ENCODE results near the gene PADI1.
A peak's percentile ranks its signal among the peaks of the same experiment; 100 is the strongest.

PADI1 gene

GRCh38 chr1:17208546-17208945 is 3.6 kb downstream of the PADI1 start:
- Mint-ChIP-seq H3K4me3 (no peak overlapping the region), H3K27ac (no peak overlapping the region), H3K36me3 (ENCODE audit: insufficient read depth) (peaks cover 8% of the 10 kb centered on the region), H3K4me1 (ENCODE audit: low read depth in 2 of 2) (peaks cover 13 to 41% of the 10 kb centered on the region in 2 donors), H3K27me3 (peaks cover 38 to 65% of the 10 kb centered on the region in 2 donors), H3K9me3 (no peaks in the 10 kb centered on the region)
- ATAC-seq (replicated peaks), result no peak
- DNase-seq, result no peak

DNA sequence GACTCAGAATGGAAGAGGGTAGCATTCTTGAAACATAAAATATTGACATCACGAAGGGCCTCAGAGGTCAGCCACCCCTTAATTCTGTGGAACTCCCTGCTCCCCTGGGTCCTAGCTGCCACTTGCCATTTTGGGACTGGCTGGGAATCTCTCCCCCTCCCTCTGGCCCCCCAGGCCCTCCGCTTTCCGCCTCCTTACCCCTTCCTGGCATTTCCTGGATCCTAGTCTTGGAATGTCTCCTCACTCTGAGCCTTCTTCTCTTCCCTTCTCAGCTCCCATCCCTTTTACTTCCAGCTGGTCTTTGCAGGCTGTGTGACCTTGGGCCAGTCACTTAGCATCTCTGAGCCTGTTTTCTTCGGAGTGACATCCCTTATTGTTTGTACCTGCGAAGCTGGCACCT is 4.5 kb downstream of the PADI1 start:
- no peaks in the 10 kb centered on the region for H3K9me3 Mint-ChIP-seq
- H3K36me3 Mint-ChIP-seq (ENCODE audit: insufficient read depth), result peaks cover 8% of the 10 kb centered on the region
- no peak overlapping the region for H3K4me3 Mint-ChIP-seq
- H3K4me1 Mint-ChIP-seq (ENCODE audit: low read depth in 2 of 2), result peaks cover 14 to 45% of the 10 kb centered on the region in 2 donors
- no peak overlapping the region for H3K27ac Mint-ChIP-seq
- peaks cover 41 to 65% of the 10 kb centered on the region in 2 donors for H3K27me3 Mint-ChIP-seq
- DNase-seq (no peak), ATAC-seq (replicated peaks) (no peak)

DNA sequence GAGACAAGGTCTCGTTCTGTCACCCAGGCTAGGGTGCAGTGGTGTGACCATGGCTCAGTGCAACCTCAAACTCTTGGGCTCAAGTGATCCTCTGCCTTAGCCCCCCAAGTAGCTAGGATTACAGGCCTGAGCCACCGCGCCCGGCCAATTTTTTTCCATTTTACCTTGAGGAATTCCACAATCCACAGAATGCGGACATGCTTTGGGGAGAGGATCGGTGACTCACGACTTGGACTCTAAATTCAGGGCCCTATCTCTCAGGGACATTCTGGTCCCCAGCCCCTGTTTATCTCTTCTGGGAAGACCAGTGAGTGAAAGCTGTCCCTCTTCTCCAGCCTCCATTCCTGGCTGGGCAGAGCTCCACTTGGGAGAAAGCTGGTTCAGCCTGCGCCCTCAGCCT is 5.2 kb downstream of the PADI1 start:
- Mint-ChIP-seq H3K36me3 (ENCODE audit: insufficient read depth) (peaks cover 8% of the 10 kb centered on the region), H3K4me1 (ENCODE audit: low read depth in 2 of 2) (peaks cover 14 to 47% of the 10 kb centered on the region in 2 donors), H3K27me3 (peaks cover 41 to 65% of the 10 kb centered on the region in 2 donors), H3K4me3 (peak overlapping the region in 1 of 2 donors; percentile 17), H3K9me3 (no peaks in the 10 kb centered on the region), H3K27ac (peak overlapping the region in 1 of 2 donors; percentile 21)
- DNase-seq (no peak), ATAC-seq (replicated peaks) (no peak)

DNA sequence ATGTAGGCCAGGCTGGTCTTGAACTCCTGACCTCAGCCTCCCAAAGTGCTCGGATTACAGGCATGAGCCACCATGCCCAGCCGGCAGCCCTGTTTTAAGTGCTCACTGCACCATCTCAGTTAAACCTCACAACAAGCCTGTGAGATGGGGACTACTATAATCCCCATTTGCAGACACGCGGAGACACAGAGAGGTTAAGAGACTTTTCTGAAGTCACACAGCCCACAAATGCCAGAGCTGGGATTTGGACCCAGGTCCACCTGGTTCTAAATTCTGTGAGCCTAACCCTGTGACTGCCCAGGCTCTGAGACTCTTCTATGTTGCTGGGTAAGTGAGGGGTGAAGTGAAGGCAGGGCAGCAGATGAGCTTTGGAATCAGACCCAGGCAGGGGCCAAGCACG is 6.4 kb downstream of the PADI1 start:
- Mint-ChIP-seq H3K27ac (no peak overlapping the region), H3K4me1 (ENCODE audit: low read depth in 2 of 2) (peaks cover 14 to 45% of the 10 kb centered on the region in 2 donors), H3K27me3 (peaks cover 43 to 66% of the 10 kb centered on the region in 2 donors)

GRCh38 chr1:17212009-17212408 is 7.1 kb downstream of the PADI1 start:
- H3K4me1 Mint-ChIP-seq (ENCODE audit: low read depth in 2 of 2), result peaks cover 14 to 44% of the 10 kb centered on the region in 2 donors
- DNase-seq, result no peak
- no peaks in the 10 kb centered on the region for H3K9me3 Mint-ChIP-seq
- no peak for ATAC-seq (replicated peaks)
- peaks cover 8% of the 10 kb centered on the region for H3K36me3 Mint-ChIP-seq (ENCODE audit: insufficient read depth)
- peak overlapping the region in 1 of 2 donors; percentile 7 for H3K27ac Mint-ChIP-seq
- H3K4me3 Mint-ChIP-seq, result peak overlapping the region in 1 of 2 donors; percentile 12
- H3K27me3 Mint-ChIP-seq, result peaks cover 45 to 69% of the 10 kb centered on the region in 2 donors

More for the DNA sequence above, 6.4 kb downstream of the PADI1 start:
- ATAC-seq (replicated peaks) (no peak), DNase-seq (no peak)
- Mint-ChIP-seq H3K9me3 (no peaks in the 10 kb centered on the region), H3K4me3 (no peak overlapping the region), H3K36me3 (ENCODE audit: insufficient read depth) (peaks cover 8% of the 10 kb centered on the region)

DNA sequence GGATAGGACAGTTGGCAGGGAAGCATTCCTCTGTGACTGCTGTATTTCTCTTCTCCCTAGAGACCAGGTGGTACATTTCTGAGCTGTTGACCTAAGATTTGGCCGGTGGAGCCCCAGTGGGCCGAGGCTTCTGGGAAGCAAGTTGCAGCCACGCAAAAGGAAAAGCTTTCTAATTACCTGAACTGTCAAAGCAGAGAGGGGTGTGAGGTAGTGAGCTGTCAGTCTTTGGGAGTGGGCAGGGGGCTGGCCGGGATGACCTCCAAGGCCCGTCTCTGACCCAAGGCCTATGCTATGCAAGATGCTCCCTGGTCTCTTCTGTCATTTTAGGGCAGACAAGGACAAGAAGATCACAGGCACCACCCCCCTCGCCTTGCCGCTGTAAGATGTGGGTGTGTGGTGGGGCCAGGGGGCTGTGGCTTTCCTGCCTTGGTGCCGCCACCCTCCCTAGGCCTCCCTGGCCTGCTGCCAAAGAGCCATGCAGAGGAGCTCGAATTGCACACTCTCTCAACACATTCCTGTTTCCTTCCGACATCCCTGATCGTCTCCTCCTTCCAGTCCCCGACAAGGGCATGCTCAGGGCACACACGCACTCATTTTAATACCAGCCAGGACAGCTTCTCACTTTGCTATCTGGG is 7.7 kb downstream of the PADI1 start:
- Mint-ChIP-seq H3K9me3 (no peaks in the 10 kb centered on the region), H3K27ac (peak overlapping the region in 1 of 2 donors; percentile 7), H3K36me3 (ENCODE audit: insufficient read depth) (peaks cover 8% of the 10 kb centered on the region), H3K4me1 (ENCODE audit: low read depth in 2 of 2) (peaks cover 14 to 39% of the 10 kb centered on the region in 2 donors), H3K27me3 (peaks cover 45 to 69% of the 10 kb centered on the region in 2 donors), H3K4me3 (peak overlapping the region; percentile 50 to 59)
- DNase-seq (peak; percentile 37 to 73 (median 69)), ATAC-seq (replicated peaks) (peak; percentile 91)

GRCh38 chr1:17213148-17213781 is 8.3 kb downstream of the PADI1 start:
- Mint-ChIP-seq H3K27me3 (peaks cover 45 to 69% of the 10 kb centered on the region in 2 donors), H3K4me1 (ENCODE audit: low read depth in 2 of 2) (peaks cover 14 to 33% of the 10 kb centered on the region in 2 donors), H3K27ac (no peak overlapping the region), H3K36me3 (ENCODE audit: insufficient read depth) (peaks cover 8% of the 10 kb centered on the region), H3K4me3 (peak overlapping the region; percentile 50 to 59), H3K9me3 (no peaks in the 10 kb centered on the region)
- DNase-seq, result no peak
- ATAC-seq (replicated peaks), result no peak

GRCh38 chr1:17213782-17214148 is 8.8 kb downstream of the PADI1 start:
- Mint-ChIP-seq H3K4me3 (no peak overlapping the region), H3K27ac (no peak overlapping the region), H3K4me1 (ENCODE audit: low read depth in 2 of 2) (peaks cover 14 to 28% of the 10 kb centered on the region in 2 donors), H3K27me3 (peaks cover 45 to 67% of the 10 kb centered on the region in 2 donors), H3K9me3 (no peaks in the 10 kb centered on the region), H3K36me3 (ENCODE audit: insufficient read depth) (peaks cover 8% of the 10 kb centered on the region)
- DNase-seq (no peak), ATAC-seq (replicated peaks) (no peak)

DNA sequence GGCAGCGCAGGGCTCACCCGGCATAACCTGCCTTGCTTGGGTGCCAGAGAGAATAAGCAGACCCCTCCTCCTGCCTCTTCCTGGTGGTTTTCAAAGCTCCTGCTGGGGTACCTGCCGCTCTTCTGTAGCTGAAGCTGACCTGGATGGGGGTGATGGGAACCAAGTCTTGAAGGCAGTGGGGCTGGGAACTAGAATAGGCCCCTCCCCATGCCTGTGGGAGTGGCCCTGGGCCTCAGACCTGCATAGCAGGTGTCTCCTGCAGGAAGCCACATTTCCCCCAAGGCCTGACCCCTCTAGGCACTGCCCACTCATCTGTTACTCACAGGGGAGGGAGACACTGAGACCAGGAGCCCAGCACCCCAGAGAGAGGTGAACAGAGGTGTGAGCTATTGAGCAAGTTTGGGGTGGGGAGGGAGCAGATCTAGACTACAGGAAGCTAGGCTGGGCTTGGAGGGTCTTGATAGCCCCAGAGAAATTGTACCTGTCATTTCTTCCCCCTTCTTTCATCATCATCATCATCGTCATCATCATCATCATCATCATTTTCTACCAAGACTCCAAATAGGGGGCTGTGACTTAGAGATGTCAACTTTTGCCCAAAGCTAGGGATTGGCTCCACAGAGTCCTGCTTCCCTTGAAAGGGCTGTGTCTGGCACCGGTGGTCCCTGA is 10.1 kb downstream of the PADI1 start:
- Mint-ChIP-seq H3K27ac (no peak overlapping the region), H3K4me3 (no peak overlapping the region), H3K9me3 (no peaks in the 10 kb centered on the region), H3K27me3 (peaks cover 45 to 57% of the 10 kb centered on the region in 2 donors), H3K36me3 (ENCODE audit: insufficient read depth) (peaks cover 8% of the 10 kb centered on the region), H3K4me1 (ENCODE audit: low read depth in 2 of 2) (peaks cover 14 to 26% of the 10 kb centered on the region in 2 donors)
- no peak for ATAC-seq (replicated peaks)
- DNase-seq, result no peak

GRCh38 chr1:17215545-17215890 is 10.6 kb downstream of the PADI1 start:
- ATAC-seq (replicated peaks) (no peak), DNase-seq (no peak)
- Mint-ChIP-seq H3K27me3 (peaks cover 41 to 52% of the 10 kb centered on the region in 2 donors), H3K4me1 (ENCODE audit: low read depth in 2 of 2) (peaks cover 14 to 23% of the 10 kb centered on the region in 2 donors), H3K4me3 (no peak overlapping the region), H3K9me3 (no peaks in the 10 kb centered on the region), H3K27ac (no peak overlapping the region), H3K36me3 (ENCODE audit: insufficient read depth) (peaks cover 8% of the 10 kb centered on the region)

DNA sequence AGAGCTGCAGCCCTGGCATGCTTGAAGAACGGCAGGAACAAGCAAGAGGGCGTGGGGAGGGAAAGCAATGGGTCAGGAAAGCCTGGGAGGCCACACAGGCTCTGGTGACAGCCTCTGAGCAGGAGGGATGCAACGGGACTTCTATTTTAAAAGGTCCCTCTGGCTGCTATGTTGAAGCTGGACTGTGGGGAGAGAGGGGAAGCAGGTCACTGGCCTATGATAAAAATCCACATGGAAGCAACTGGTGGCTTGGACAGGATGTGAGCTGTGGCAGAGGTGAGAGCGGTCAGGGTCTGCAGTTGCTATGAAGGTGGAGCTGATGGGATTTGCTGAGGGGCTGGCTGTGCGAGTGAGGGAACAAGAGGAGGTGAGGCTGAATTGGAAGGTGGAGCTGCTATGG is 11.2 kb downstream of the PADI1 start:
- Mint-ChIP-seq H3K27ac (no peak overlapping the region), H3K27me3 (peaks cover 40 to 48% of the 10 kb centered on the region in 2 donors), H3K4me1 (ENCODE audit: low read depth in 2 of 2) (peaks cover 14 to 18% of the 10 kb centered on the region in 2 donors), H3K36me3 (ENCODE audit: insufficient read depth) (peaks cover 8% of the 10 kb centered on the region), H3K4me3 (no peak overlapping the region), H3K9me3 (no peaks in the 10 kb centered on the region)
- DNase-seq (no peak), ATAC-seq (replicated peaks) (no peak)

- H3K27ac Mint-ChIP-seq, result no peak overlapping the region
- peaks cover 43 to 48% of the 10 kb centered on the region in 2 donors for H3K27me3 Mint-ChIP-seq
- no peak overlapping the region for H3K4me3 Mint-ChIP-seq
- DNase-seq (no peak), ATAC-seq (replicated peaks) (no peak)
- H3K36me3 Mint-ChIP-seq (ENCODE audit: insufficient read depth), result peaks cover 7% of the 10 kb centered on the region
- no peaks in the 10 kb centered on the region for H3K9me3 Mint-ChIP-seq
- H3K4me1 Mint-ChIP-seq (ENCODE audit: low read depth in 2 of 2), result peaks cover 10 to 15% of the 10 kb centered on the region in 2 donors
These were observed 12.7 kb downstream of the PADI1 start for GRCh38 chr1:17217607-17218006.

- Mint-ChIP-seq H3K9me3 (no peaks in the 10 kb centered on the region), H3K27me3 (peaks cover 34 to 37% of the 10 kb centered on the region in 2 donors), H3K4me1 (ENCODE audit: low read depth in 2 of 2) (peaks cover 0 to 2% of the 10 kb centered on the region in 2 donors), H3K4me3 (no peak overlapping the region), H3K27ac (no peak overlapping the region), H3K36me3 (ENCODE audit: insufficient read depth) (no peaks in the 10 kb centered on the region)
- ATAC-seq (replicated peaks) (no peak), DNase-seq (no peak)
These were observed 14.0 kb downstream of the PADI1 start for GRCh38 chr1:17218939-17219338.

DNA sequence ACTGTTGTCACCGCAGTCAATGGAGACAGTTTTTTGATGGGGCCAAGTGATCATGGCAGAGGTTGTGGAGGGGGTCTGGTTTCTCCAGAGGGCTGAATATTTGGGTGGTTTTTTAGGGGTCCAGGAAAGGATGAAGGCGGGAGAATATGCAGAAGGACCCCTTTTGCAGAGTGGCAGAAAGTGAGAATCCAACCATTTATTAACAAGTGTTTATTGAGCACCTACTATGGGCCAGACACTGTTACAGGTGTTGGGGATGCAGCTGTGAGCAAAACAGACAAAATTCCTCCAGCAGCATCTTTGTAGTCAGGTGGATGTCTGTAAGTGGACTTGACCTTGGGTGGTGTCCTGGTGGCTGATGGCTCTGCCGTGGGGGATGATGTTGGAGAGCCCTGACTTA is 15.4 kb downstream of the PADI1 start:
- Mint-ChIP-seq H3K27ac (no peak overlapping the region), H3K9me3 (no peaks in the 10 kb centered on the region), H3K27me3 (peaks cover 21 to 27% of the 10 kb centered on the region in 2 donors), H3K4me3 (no peak overlapping the region), H3K4me1 (ENCODE audit: low read depth in 2 of 2) (no peaks in the 10 kb centered on the region), H3K36me3 (ENCODE audit: insufficient read depth) (no peaks in the 10 kb centered on the region)
- no peak for ATAC-seq (replicated peaks)
- no peak for DNase-seq

All from effector memory CD8-positive, alpha-beta T cell (primary cell).